Spleen (tissue), 11 donors: ENCODE measurements around the gene SLC10A6. TPM values are rescaled to one million over a fixed set of nuclear protein-coding genes. Genes with fewer than 3 reads are reported as not detected.

Source experiments
- DNase-seq: peaks from one replicate; pipeline ENCODE4 v3.0.0-alpha.2; 2020
- H3K27ac ChIP-seq, 8 donors: fragments of 200-600 bp; sonication (generic) in 7 of 8; 1 replicate in 4 of 8; 2 replicates in 4 of 8; pipeline versions ENCODE4 v1.5.0 to v1.8.0; 2016 to 2021; ENCODE audit warnings: inconsistent platforms in 4 of 8, mild to moderate bottlenecking in 4 of 8, moderate library complexity in 1 of 8
- H3K27me3 ChIP-seq, 7 donors: fragments of 200-600 bp; sonication (generic) in 6 of 7; replicated peaks in 1 of 7; 1 replicate in 4 of 7; 2 replicates in 3 of 7; pipeline versions ENCODE4 v1.5.0 to v1.8.0; 2016 to 2021; ENCODE audit warnings: inconsistent platforms in 3 of 7, mild to moderate bottlenecking in 1 of 7
- H3K36me3 ChIP-seq, 6 donors: fragments of 200-600 bp; sonication (generic) in 5 of 6; 1 replicate in 4 of 6; 2 replicates in 2 of 6; pipeline versions ENCODE4 v1.5.0 to v1.8.0; 2016 to 2021; ENCODE audit warnings: inconsistent platforms in 2 of 6
- H3K4me1 ChIP-seq, 6 donors: fragments of 200-600 bp; sonication (generic) in 5 of 6; 1 replicate in 3 of 6; 2 replicates in 3 of 6; pipeline versions ENCODE4 v1.5.0 to v1.8.0; 2016 to 2021; ENCODE audit warnings: inconsistent platforms in 3 of 6
- H3K4me3 ChIP-seq, 8 donors: fragments of 200-600 bp; sonication (generic) in 7 of 8; 1 replicate in 4 of 8; 2 replicates in 4 of 8; pipeline versions ENCODE4 v1.5.0 to v1.8.0; 2016 to 2021; ENCODE audit warnings: inconsistent platforms in 4 of 8, mild to moderate bottlenecking in 4 of 8, moderate library complexity in 2 of 8
- H3K9me3 ChIP-seq, 8 donors: fragments of 200-600 bp; sonication (generic) in 7 of 8; 1 replicate in 4 of 8; 2 replicates in 4 of 8; pipeline versions ENCODE4 v1.5.0 to v1.8.0; 2016 to 2021; ENCODE audit warnings: inconsistent platforms in 4 of 8
- POLR2A ChIP-seq, 3 donors: fragments of 450-650 bp; IDR thresholded peaks; one replicate each; pipeline ENCODE4 v1.5.1; 2017; ENCODE audit warnings: antibody characterized with exemption in 3 of 3, mild to moderate bottlenecking in 1 of 3
- POLR2AphosphoS5 ChIP-seq, 3 donors: sonication (generic); formaldehyde crosslinking; IDR thresholded peaks; one replicate each; pipeline ENCODE4 v1.5.1; 2017; ENCODE audit warnings: antibody characterized with exemption in 3 of 3
- WGBS, 5 donors: extraction: QIAGEN DNeasy Blood & Tissue Kit in 3 of 5; methylation state at CpG; one replicate each; pipeline versions ENCODE4 v1.1.5 to v1.1.7; 2013 to 2018; 5-methylcytosine and 5-hydroxymethylcytosine counted together
- intact Hi-C: fragments of 100-400 bp; cut with DNase I; formaldehyde crosslinking; loops from one replicate; pipeline ENCODE4 v1.15.0; 2023; ENCODE audit warnings: low total_unique reads
- polyA plus RNA-seq, 3 donors: library from polyadenylated mRNA; stranded (reverse); fragments of 200-250 nt; gene quantifications; one replicate each; pipeline ENCODE4 v1.2.1, GENCODE V29; 2013
- total RNA-seq, 7 donors: library from RNA; depleted of rRNA in 3 of 7; stranded (reverse); fragments of >200 nt in 3 of 7; fragmentation: NEBNext Ultra II Directional in 4 of 7; extraction: Animal tissue kit (Norgen Biotek cat#: 25700) in 4 of 7; gene quantifications; one replicate each; pipeline versions ENCODE4 v1.1.0 to v1.2.1, GENCODE V29; 2016 to 2021
- TF ChIP-seq, protein P1 (sequence below), 11 experiments: fragments of 200-600 bp in 7 of 11; fragments of 450-650 bp in 4 of 11; sonication (generic) in 4 of 11; IDR thresholded peaks in 8 of 11; conservative IDR thresholded peaks in 3 of 11; 1 replicate in 7 of 11; 2 replicates in 4 of 11; pipeline versions ENCODE4 v1.4.0 to v1.8.0; 2016 to 2021; ENCODE audit warnings: antibody characterized with exemption in 11 of 11, inconsistent platforms in 4 of 11, mild to moderate bottlenecking in 1 of 11
- donor health status: healthy with polysubstance abuse.
- donor health status: DM: no; HTN: no; CAD: no; lungs with moderate emphysema.
- donor health status: DM: no; HTN: no; CAD: no.
- donor health status: Bipolar disorder and iron deficiency.
- donor health status: healthy.
- donor health status: DM: no; HTN: no; CAD: no.
- donor health status: DM: yes; HTN: yes; CAD: no.

SLC10A6 gene
- total and polyA plus RNA-seq, 10 donors: 0.49 to 3.7 (median 1.1) TPM; not detected in 4

DNA sequence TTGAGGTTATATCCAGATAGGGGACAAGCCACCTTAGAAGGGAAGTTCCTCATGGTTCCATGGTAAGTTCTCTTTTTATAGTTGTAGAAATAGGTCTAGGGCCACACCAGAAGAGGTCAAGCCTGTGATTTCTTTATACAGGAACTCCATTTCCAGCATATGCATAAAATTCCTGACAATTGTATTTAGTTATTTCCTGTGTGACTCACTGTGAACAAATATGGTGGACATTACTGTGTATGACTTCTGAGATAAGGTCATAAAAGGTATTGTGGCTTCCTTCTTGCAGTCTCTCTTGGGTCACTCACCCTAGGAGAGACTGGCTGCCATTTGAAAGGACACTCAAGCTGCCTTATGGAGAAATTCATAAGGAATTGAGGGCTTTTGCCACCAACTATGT, 45.3 kb upstream of the SLC10A6 start:
- no peaks in the 10 kb centered on the region for H3K9me3 ChIP-seq
- TF ChIP-seq, protein P1, sequence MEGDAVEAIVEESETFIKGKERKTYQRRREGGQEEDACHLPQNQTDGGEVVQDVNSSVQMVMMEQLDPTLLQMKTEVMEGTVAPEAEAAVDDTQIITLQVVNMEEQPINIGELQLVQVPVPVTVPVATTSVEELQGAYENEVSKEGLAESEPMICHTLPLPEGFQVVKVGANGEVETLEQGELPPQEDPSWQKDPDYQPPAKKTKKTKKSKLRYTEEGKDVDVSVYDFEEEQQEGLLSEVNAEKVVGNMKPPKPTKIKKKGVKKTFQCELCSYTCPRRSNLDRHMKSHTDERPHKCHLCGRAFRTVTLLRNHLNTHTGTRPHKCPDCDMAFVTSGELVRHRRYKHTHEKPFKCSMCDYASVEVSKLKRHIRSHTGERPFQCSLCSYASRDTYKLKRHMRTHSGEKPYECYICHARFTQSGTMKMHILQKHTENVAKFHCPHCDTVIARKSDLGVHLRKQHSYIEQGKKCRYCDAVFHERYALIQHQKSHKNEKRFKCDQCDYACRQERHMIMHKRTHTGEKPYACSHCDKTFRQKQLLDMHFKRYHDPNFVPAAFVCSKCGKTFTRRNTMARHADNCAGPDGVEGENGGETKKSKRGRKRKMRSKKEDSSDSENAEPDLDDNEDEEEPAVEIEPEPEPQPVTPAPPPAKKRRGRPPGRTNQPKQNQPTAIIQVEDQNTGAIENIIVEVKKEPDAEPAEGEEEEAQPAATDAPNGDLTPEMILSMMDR (IDR thresholded peaks at IDR 0.05 in 8 of 11, conservative IDR thresholded peaks at IDR 0.05 in 3 of 11): no peak
- TF ChIP-seq POLR2AphosphoS5 (IDR thresholded peaks at IDR 0.05) (no peak), POLR2A (IDR thresholded peaks at IDR 0.05) (no peak)
- no peaks in the 10 kb centered on the region for H3K36me3 ChIP-seq
- intact Hi-C loops: no loop called here
- peaks cover 0 to 27% (median 5%) of the 10 kb centered on the region in 7 donors for H3K27me3 ChIP-seq
- H3K4me1 ChIP-seq: peaks cover 0 to 18% (median 11%) of the 10 kb centered on the region in 6 donors
- H3K4me3 ChIP-seq: no peak overlapping the region
- no peak overlapping the region for H3K27ac ChIP-seq
- no peak for DNase-seq

GRCh38 chr4:86893136-86893535, 44.0 kb upstream of the SLC10A6 start:
- intact Hi-C loops: no loop called here
- TF ChIP-seq POLR2AphosphoS5 (IDR thresholded peaks at IDR 0.05) (no peak), POLR2A (IDR thresholded peaks at IDR 0.05) (no peak)
- TF ChIP-seq, protein P1 (IDR thresholded peaks at IDR 0.05 in 8 of 11, conservative IDR thresholded peaks at IDR 0.05 in 3 of 11): no peak
- Histone ChIP-seq H3K27me3 (peaks cover 0 to 27% (median 5%) of the 10 kb centered on the region in 7 donors), H3K9me3 (no peaks in the 10 kb centered on the region), H3K4me3 (no peak overlapping the region), H3K27ac (no peak overlapping the region), H3K4me1 (peaks cover 0 to 18% (median 11%) of the 10 kb centered on the region in 6 donors), H3K36me3 (no peaks in the 10 kb centered on the region)
- 92 to 98% (median 96%) methylated on average over 19 of the region's 19 CpGs for WGBS, 5 donors
- no peak for DNase-seq

DNA sequence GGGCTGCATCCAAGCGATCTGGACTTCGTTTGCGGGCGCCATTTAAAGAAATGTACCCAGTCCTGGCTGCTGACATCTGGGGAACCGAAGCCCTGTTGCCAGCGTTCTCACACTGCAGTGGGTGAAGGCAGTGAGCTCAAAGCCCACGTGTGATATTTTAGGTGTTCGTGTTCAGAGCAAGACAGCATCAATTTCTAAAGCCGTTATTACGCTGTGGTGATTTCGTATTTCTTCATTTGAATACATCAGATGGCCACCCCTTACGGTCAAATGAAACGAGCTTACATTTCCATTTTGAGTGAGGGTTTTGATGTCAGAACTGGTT, 43.4 kb upstream of the SLC10A6 start:
- H3K27me3 ChIP-seq: peaks cover 0 to 27% (median 5%) of the 10 kb centered on the region in 7 donors
- H3K4me3 ChIP-seq: peak overlapping the region; percentile 51 to 80 (median 66)
- WGBS, 5 donors: 6 to 28% (median 15%) methylated on average over 12 to 13 of the region's 13 CpGs
- no peak for TF ChIP-seq POLR2AphosphoS5 (IDR thresholded peaks at IDR 0.05)
- TF ChIP-seq POLR2A (IDR thresholded peaks at IDR 0.05): no peak
- TF ChIP-seq, protein P1 (IDR thresholded peaks at IDR 0.05 in 8 of 11, conservative IDR thresholded peaks at IDR 0.05 in 3 of 11): no peak
- H3K36me3 ChIP-seq: no peaks in the 10 kb centered on the region
- peaks cover 0 to 18% (median 11%) of the 10 kb centered on the region in 6 donors for H3K4me1 ChIP-seq
- DNase-seq: no peak
- no peaks in the 10 kb centered on the region for H3K9me3 ChIP-seq
- peak overlapping the region in 4 of 8 donors; percentile 21 to 74 (median 34) for H3K27ac ChIP-seq
- intact Hi-C loops: no loop called here

GRCh38 chr4:86891762-86892635, 42.8 kb upstream of the SLC10A6 start, which contains the start of gene C4orf36:
Gene C4orf36 (minus strand): TSS chr4:86892422. CDS start chr4:86891520, 902 bp downstream.
- 1 to 2% (median 2%) methylated on average over 23 to 84 of the region's 84 CpGs for WGBS, 5 donors
- Histone ChIP-seq H3K4me1 (peaks cover 0 to 18% (median 11%) of the 10 kb centered on the region in 6 donors), H3K36me3 (no peaks in the 10 kb centered on the region), H3K27ac (peak within 1 kb of the TSS in 5 of 8 donors; percentile 16 to 74 (median 24)), H3K4me3 (peak within 1 kb of the TSS; percentile 51 to 80 (median 66)), H3K9me3 (no peaks in the 10 kb centered on the region), H3K27me3 (peaks cover 0 to 27% (median 5%) of the 10 kb centered on the region in 7 donors)
- DNase-seq: peak; percentile 82
- intact Hi-C loops: no loop called here
- TF ChIP-seq, protein P1 (IDR thresholded peaks at IDR 0.05 in 8 of 11, conservative IDR thresholded peaks at IDR 0.05 in 3 of 11): no peak
- no peak for TF ChIP-seq POLR2A (IDR thresholded peaks at IDR 0.05)
- peak in 2 of 3 donors; percentile 48 to 62 for TF ChIP-seq POLR2AphosphoS5 (IDR thresholded peaks at IDR 0.05)
